ENCODE results near the gene NEURL1B.

GRCh38 chr5:172659909-172660628, 19.0 kb downstream of the NEURL1B start:
- TF ChIP-seq, protein P1, sequence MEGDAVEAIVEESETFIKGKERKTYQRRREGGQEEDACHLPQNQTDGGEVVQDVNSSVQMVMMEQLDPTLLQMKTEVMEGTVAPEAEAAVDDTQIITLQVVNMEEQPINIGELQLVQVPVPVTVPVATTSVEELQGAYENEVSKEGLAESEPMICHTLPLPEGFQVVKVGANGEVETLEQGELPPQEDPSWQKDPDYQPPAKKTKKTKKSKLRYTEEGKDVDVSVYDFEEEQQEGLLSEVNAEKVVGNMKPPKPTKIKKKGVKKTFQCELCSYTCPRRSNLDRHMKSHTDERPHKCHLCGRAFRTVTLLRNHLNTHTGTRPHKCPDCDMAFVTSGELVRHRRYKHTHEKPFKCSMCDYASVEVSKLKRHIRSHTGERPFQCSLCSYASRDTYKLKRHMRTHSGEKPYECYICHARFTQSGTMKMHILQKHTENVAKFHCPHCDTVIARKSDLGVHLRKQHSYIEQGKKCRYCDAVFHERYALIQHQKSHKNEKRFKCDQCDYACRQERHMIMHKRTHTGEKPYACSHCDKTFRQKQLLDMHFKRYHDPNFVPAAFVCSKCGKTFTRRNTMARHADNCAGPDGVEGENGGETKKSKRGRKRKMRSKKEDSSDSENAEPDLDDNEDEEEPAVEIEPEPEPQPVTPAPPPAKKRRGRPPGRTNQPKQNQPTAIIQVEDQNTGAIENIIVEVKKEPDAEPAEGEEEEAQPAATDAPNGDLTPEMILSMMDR (conservative IDR thresholded peaks at IDR 0.05; ENCODE audit: low read length), result no peak
- no peak for TF ChIP-seq EZH2phosphoT487 (IDR thresholded peaks at IDR 0.05; ENCODE audit: borderline replicate concordance)

Measured in Loucy (cell line).